Aorta (tissue), 5 donors: ENCODE results near the gene ABLIM2. TPM values are rescaled to one million over a fixed set of nuclear protein-coding genes. Genes with fewer than 3 reads are reported as not detected.

ENCODE experiments used
- ATAC-seq: fragments of 200-7000 bp; cut with Tn5 transposase; one replicate; pipeline ENCODE4 v1.9.1; 2022; ENCODE audit warnings: moderate library complexity; ENCODE audit not compliant: low FRiP score
- DNase-seq, 2 donors: peaks; one replicate each; pipeline ENCODE4 v3.0.0-alpha.2; 2020
- H3K27ac ChIP-seq, 2 donors: one replicate each; pipeline ENCODE4 v1.5.1; 2013; ENCODE audit warnings: low read length in 2 of 2, mild to moderate bottlenecking in 2 of 2, moderate library complexity in 2 of 2, control low read depth in 1 of 2, inconsistent platforms in 1 of 2, low read depth in 1 of 2
- H3K27me3 ChIP-seq, 2 donors: one replicate each; pipeline ENCODE4 v1.6.1; 2013; ENCODE audit warnings: control low read depth in 1 of 2, low read length in 1 of 2, mild to moderate bottlenecking in 1 of 2, moderate library complexity in 1 of 2; ENCODE audit not compliant: insufficient read depth in 2 of 2, control insufficient read depth in 1 of 2
- H3K36me3 ChIP-seq, 2 donors: one replicate each; pipeline ENCODE4 v1.6.1; 2013; ENCODE audit warnings: control low read depth in 1 of 2, low read length in 1 of 2, mild to moderate bottlenecking in 1 of 2; ENCODE audit not compliant: insufficient read depth in 2 of 2, control insufficient read depth in 1 of 2
- H3K4me1 ChIP-seq, 2 donors: one replicate each; pipeline ENCODE4 v1.6.1; 2013; ENCODE audit warnings: low read length in 2 of 2, control low read depth in 1 of 2, mild to moderate bottlenecking in 1 of 2, moderate library complexity in 1 of 2; ENCODE audit not compliant: insufficient read depth in 2 of 2, control insufficient read depth in 1 of 2
- H3K4me3 ChIP-seq, 2 donors: one replicate each; pipeline ENCODE4 v1.5.1; 2013; ENCODE audit warnings: low read length in 2 of 2, control low read depth in 1 of 2, mild to moderate bottlenecking in 1 of 2
- H3K9me3 ChIP-seq: one replicate; pipeline ENCODE4 v1.6.1; 2013; ENCODE audit warnings: mild to moderate bottlenecking, low read length; ENCODE audit not compliant: control insufficient read depth
- WGBS, 2 donors: extraction: QIAGEN DNeasy Blood & Tissue Kit; methylation state at CpG; one replicate each; pipeline ENCODE4 v1.1.7; 2013; 5-methylcytosine and 5-hydroxymethylcytosine counted together
- intact Hi-C, 2 donors: fragments of 100-400 bp; cut with DNase I; formaldehyde crosslinking; loops; one replicate each; pipeline versions ENCODE4 v1.14.2 to v1.15.0; 2022
- polyA plus RNA-seq, 2 donors: library from polyadenylated mRNA; stranded (reverse); fragments of 200-250 nt; gene quantifications; one replicate each; pipeline ENCODE4 v1.2.3, GENCODE V29; 2013
- total RNA-seq, 2 donors: library from RNA; stranded (reverse); fragmentation: NEBNext Ultra II Directional; extraction: Animal tissue kit (Norgen Biotek cat#: 25700); gene quantifications; one replicate each; pipeline ENCODE4 v1.2.1, GENCODE V29; 2021
- donor health status: healthy with polysubstance abuse.
- donor health status: Bipolar disorder and iron deficiency.
- donor health status: DM: no; HTN: no; CAD: no.
- donor health status: DM: no; HTN: no; CAD: no.
- donor health status: DM: yes; HTN: yes; CAD: no.

The ABLIM2 gene
- total and polyA plus RNA-seq, 4 donors: 5.3 to 20.2 (median 11.1) TPM

- H3K36me3 ChIP-seq: no peaks in the 10 kb centered on the region
- H3K27ac ChIP-seq: no peak overlapping the region
- DNase-seq: no peak
- WGBS, 2 donors: 84 to 88% methylated on average over 25 to 26 of the region's 26 CpGs
- no peaks in the 10 kb centered on the region for H3K9me3 ChIP-seq
- intact Hi-C loops: no loop called here
- no peaks in the 10 kb centered on the region for H3K4me1 ChIP-seq
- no peak overlapping the region for H3K4me3 ChIP-seq
- ATAC-seq: no peak
- no peaks in the 10 kb centered on the region for H3K27me3 ChIP-seq
Observed at GRCh38 chr4:8133897-8134563, 24.6 kb downstream of the ABLIM2 start.

GRCh38 chr4:8132947-8133705 is 25.5 kb downstream of the ABLIM2 start:
- Histone ChIP-seq H3K27me3 (no peaks in the 10 kb centered on the region), H3K27ac (no peak overlapping the region), H3K4me3 (no peak overlapping the region), H3K9me3 (no peaks in the 10 kb centered on the region), H3K4me1 (no peaks in the 10 kb centered on the region), H3K36me3 (no peaks in the 10 kb centered on the region)
- WGBS, 2 donors: 87 to 89% methylated on average over 27 of the region's 27 CpGs
- ATAC-seq (peak; percentile 9), DNase-seq (no peak)
- intact Hi-C loops: no loop called here

- intact Hi-C loops: no loop called here
- WGBS, 2 donors: 92% methylated on average over 10 of the region's 10 CpGs
Observed at GRCh38 chr4:8132400-8132799, 26.2 kb downstream of the ABLIM2 start.

GRCh38 chr4:8131826-8132225 is 26.8 kb downstream of the ABLIM2 start:
- H3K9me3 ChIP-seq: no peaks in the 10 kb centered on the region
- no peaks in the 10 kb centered on the region for H3K4me1 ChIP-seq
- no peaks in the 10 kb centered on the region for H3K36me3 ChIP-seq
- no peak for DNase-seq
- no peak overlapping the region for H3K27ac ChIP-seq
- no peak for ATAC-seq
- 83 to 90% methylated on average over 18 of the region's 18 CpGs for WGBS, 2 donors
- no peaks in the 10 kb centered on the region for H3K27me3 ChIP-seq
- H3K4me3 ChIP-seq: no peak overlapping the region
- intact Hi-C loops: no loop called here

More at GRCh38 chr4:8132400-8132799, 26.2 kb downstream of the ABLIM2 start:
- Histone ChIP-seq H3K36me3 (no peaks in the 10 kb centered on the region), H3K27ac (no peak overlapping the region), H3K4me3 (no peak overlapping the region), H3K9me3 (no peaks in the 10 kb centered on the region), H3K4me1 (no peaks in the 10 kb centered on the region), H3K27me3 (no peaks in the 10 kb centered on the region)
- DNase-seq (no peak), ATAC-seq (no peak)

GRCh38 chr4:8131210-8131609 is 27.4 kb downstream of the ABLIM2 start:
- H3K9me3 ChIP-seq: no peaks in the 10 kb centered on the region
- no peaks in the 10 kb centered on the region for H3K36me3 ChIP-seq
- intact Hi-C loops: no loop called here
- WGBS, 2 donors: 87 to 90% methylated on average over 8 of the region's 8 CpGs
- no peak overlapping the region for H3K27ac ChIP-seq
- no peak overlapping the region for H3K4me3 ChIP-seq
- DNase-seq: no peak
- no peaks in the 10 kb centered on the region for H3K4me1 ChIP-seq
- no peak for ATAC-seq
- no peaks in the 10 kb centered on the region for H3K27me3 ChIP-seq

- ATAC-seq (no peak), DNase-seq (no peak)
- Histone ChIP-seq H3K4me3 (no peak overlapping the region), H3K4me1 (no peaks in the 10 kb centered on the region), H3K27ac (no peak overlapping the region), H3K27me3 (no peaks in the 10 kb centered on the region), H3K36me3 (no peaks in the 10 kb centered on the region), H3K9me3 (no peaks in the 10 kb centered on the region)
- WGBS, 2 donors: 85 to 88% methylated on average over 18 of the region's 18 CpGs
- intact Hi-C loops: no loop called here
Observed at GRCh38 chr4:8130346-8131066, 28.1 kb downstream of the ABLIM2 start.

GRCh38 chr4:8129785-8130184 is 28.8 kb downstream of the ABLIM2 start:
- Histone ChIP-seq H3K4me1 (no peaks in the 10 kb centered on the region), H3K36me3 (no peaks in the 10 kb centered on the region), H3K9me3 (no peaks in the 10 kb centered on the region), H3K27me3 (no peaks in the 10 kb centered on the region), H3K4me3 (no peak overlapping the region), H3K27ac (no peak overlapping the region)
- intact Hi-C loops: no loop called here
- ATAC-seq (no peak), DNase-seq (no peak)
- WGBS, 2 donors: 86 to 92% methylated on average over 6 of the region's 6 CpGs

- ATAC-seq (no peak), DNase-seq (no peak)
- Histone ChIP-seq H3K9me3 (no peaks in the 10 kb centered on the region), H3K4me3 (no peak overlapping the region), H3K36me3 (no peaks in the 10 kb centered on the region), H3K4me1 (no peaks in the 10 kb centered on the region), H3K27ac (no peak overlapping the region), H3K27me3 (no peaks in the 10 kb centered on the region)
- WGBS, 2 donors: 94% methylated on average over 11 of the region's 11 CpGs
- intact Hi-C loops: no loop called here
Observed at GRCh38 chr4:8129136-8129535, 29.5 kb downstream of the ABLIM2 start.
